HCT116 (cell line): ENCODE data around the gene ESF1.

Source experiments
- CBX3 ChIP-seq: IDR thresholded peaks from 2 replicates; pipeline ENCODE4 v1.6.1; 2012; ENCODE audit warnings: low read depth
- CTCF ChIP-seq, 3 experiments: fragments of 200-600 bp in 1 of 3; sonication (generic) in 1 of 3; IDR thresholded peaks in 2 of 3; conservative IDR thresholded peaks in 1 of 3; 2 replicates each; pipeline ENCODE4 v1.5.1; 2012 to 2017; ENCODE audit warnings: low read depth in 2 of 3, low read length in 2 of 3, antibody characterized with exemption in 1 of 3, borderline replicate concordance in 1 of 3, control low read depth in 1 of 3, mild to moderate bottlenecking in 1 of 3, mixed read lengths in 1 of 3, mixed run types in 1 of 3, moderate library complexity in 1 of 3; ENCODE audit not compliant: insufficient read depth in 1 of 3
- EZH2phosphoT487 ChIP-seq: fragments of 200-600 bp; IDR thresholded peaks from 2 replicates; pipeline ENCODE4 v1.6.1; 2018; ENCODE audit warnings: antibody characterized with exemption, borderline replicate concordance
- POLR2A ChIP-seq: IDR thresholded peaks from 2 replicates; pipeline ENCODE4 v1.7.0; 2011; ENCODE audit warnings: borderline replicate concordance; ENCODE audit not compliant: insufficient read depth, insufficient read length; ENCODE audit errors: extremely low read depth
- POLR2AphosphoS5 ChIP-seq: IDR thresholded peaks from 2 replicates; pipeline ENCODE4 v1.6.1; 2011; ENCODE audit warnings: mild to moderate bottlenecking, low read depth, low read length, moderate library complexity
- RAD21 ChIP-seq: IDR thresholded peaks from 2 replicates; pipeline ENCODE4 v1.6.1; 2012; ENCODE audit warnings: low read depth, mild to moderate bottlenecking
- SP1 ChIP-seq: IDR thresholded peaks from 2 replicates; pipeline ENCODE4 v1.6.1; 2012; ENCODE audit warnings: low read depth

- TF ChIP-seq POLR2A, result no peak
- TF ChIP-seq CTCF (IDR thresholded peaks at IDR 0.05 in 2 of 3, conservative IDR thresholded peaks at IDR 0.05 in 1 of 3; ENCODE audit: borderline replicate concordance in 1 of 3, insufficient read depth in 1 of 3, low read depth in 2 of 3, low read length in 2 of 3), result no peak
- TF ChIP-seq POLR2AphosphoS5, result no peak
- no peak for TF ChIP-seq CBX3
- TF ChIP-seq SP1, result no peak
- no peak for TF ChIP-seq RAD21
- no peak for TF ChIP-seq EZH2phosphoT487
Observed at GRCh38 chr20:13678944-13679343, 105.8 kb downstream of the ESF1 start.
